ENCODE data around the gene RMI2. TPM values are rescaled to one million over a fixed set of nuclear protein-coding genes. Genes with fewer than 3 reads are reported as not detected.

The RMI2 gene
- total and polyA plus RNA-seq, 9 of the 15 experiments (the other 6 are each of a cell fraction or from before 2014, with no cell fraction given) = 8.0 to 43.4 (median 32.5) TPM

GRCh38 chr16:11389631-11390565 is 44.6 kb downstream of the RMI2 start (continued):
- TF ChIP-seq, protein P1, sequence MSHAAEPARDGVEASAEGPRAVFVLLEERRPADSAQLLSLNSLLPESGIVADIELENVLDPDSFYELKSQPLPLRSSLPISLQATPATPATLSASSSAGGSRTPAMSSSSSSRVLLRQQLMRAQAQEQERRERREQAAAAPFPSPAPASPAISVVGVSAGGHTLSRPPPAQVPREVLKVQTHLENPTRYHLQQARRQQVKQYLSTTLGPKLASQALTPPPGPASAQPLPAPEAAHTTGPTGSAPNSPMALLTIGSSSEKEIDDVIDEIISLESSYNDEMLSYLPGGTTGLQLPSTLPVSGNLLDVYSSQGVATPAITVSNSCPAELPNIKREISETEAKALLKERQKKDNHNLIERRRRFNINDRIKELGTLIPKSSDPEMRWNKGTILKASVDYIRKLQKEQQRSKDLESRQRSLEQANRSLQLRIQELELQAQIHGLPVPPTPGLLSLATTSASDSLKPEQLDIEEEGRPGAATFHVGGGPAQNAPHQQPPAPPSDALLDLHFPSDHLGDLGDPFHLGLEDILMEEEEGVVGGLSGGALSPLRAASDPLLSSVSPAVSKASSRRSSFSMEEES (CRISPR knock-in tag; IDR thresholded peaks at IDR 0.05) = no peak
- TF ChIP-seq ZNF785 (CRISPR knock-in tag; IDR thresholded peaks at IDR 0.05) = no peak
- TF ChIP-seq ZNF324 (CRISPR knock-in tag; IDR thresholded peaks at IDR 0.05) = no peak
- no peak for TF ChIP-seq GABPB2 (CRISPR knock-in tag; conservative IDR thresholded peaks at IDR 0.05)
- TF ChIP-seq TCF3 (CRISPR knock-in tag; IDR thresholded peaks at IDR 0.05) = no peak
- no peak for TF ChIP-seq SUPT5H (IDR thresholded peaks at IDR 0.05)
- no peak for TF ChIP-seq MTF1 (CRISPR knock-in tag; IDR thresholded peaks at IDR 0.05; ENCODE audit: borderline replicate concordance)
- TF ChIP-seq RAD21 (CRISPR knock-in tag; conservative IDR thresholded peaks at IDR 0.05 in 1 of 2, IDR thresholded peaks at IDR 0.05 in 1 of 2) = no peak
- TF ChIP-seq KHSRP (IDR thresholded peaks at IDR 0.05) = no peak
- no peak for TF ChIP-seq GATAD2A (IDR thresholded peaks at IDR 0.05)
